Neural cell (in vitro differentiated cells): ENCODE data around the gene PROC.

Experiments
- EP300 ChIP-seq: fragments of 450-650 bp; conservative IDR thresholded peaks from 2 replicates; pipeline ENCODE4 v1.6.1; 2014; ENCODE audit warnings: antibody characterized with exemption, mild to moderate bottlenecking, moderate library complexity; ENCODE audit not compliant: poor library complexity, severe bottlenecking
- EZH2 ChIP-seq: fragments of 200-600, 300-800 bp; shearing (Covaris generic), sonication (generic); IDR thresholded peaks from 2 replicates; pipeline ENCODE4 v1.6.1; 2014; ENCODE audit warnings: antibody characterized with exemption, low read length, borderline replicate concordance, mild to moderate bottlenecking; ENCODE audit not compliant: insufficient read depth, poor library complexity, severe bottlenecking
- MXI1 ChIP-seq: fragments of 450-650 bp; conservative IDR thresholded peaks from 2 replicates; pipeline ENCODE4 v1.6.1; 2014; ENCODE audit warnings: antibody characterized with exemption, mild to moderate bottlenecking; ENCODE audit not compliant: poor library complexity, severe bottlenecking
- RAD21 ChIP-seq: fragments of 450-650 bp; conservative IDR thresholded peaks from 2 replicates; pipeline ENCODE4 v1.6.1; 2014; ENCODE audit warnings: antibody characterized with exemption, mild to moderate bottlenecking, moderate library complexity
- SMC3 ChIP-seq: fragments of 450-650 bp; conservative IDR thresholded peaks from 2 replicates; pipeline ENCODE4 v1.6.1; 2014; ENCODE audit warnings: antibody characterized with exemption, mild to moderate bottlenecking, moderate library complexity; ENCODE audit not compliant: poor library complexity
- TAF1 ChIP-seq: IDR thresholded peaks from 2 replicates; pipeline ENCODE4 v1.6.1; 2012; ENCODE audit warnings: low read depth
- TF ChIP-seq, protein P1 (sequence below): fragments of 450-650 bp; IDR thresholded peaks from 2 replicates; pipeline ENCODE4 v1.5.1; 2014; ENCODE audit warnings: antibody characterized with exemption, mild to moderate bottlenecking, moderate library complexity; ENCODE audit not compliant: poor library complexity, severe bottlenecking
- TF ChIP-seq, protein P2 (sequence below): IDR thresholded peaks from 2 replicates; pipeline ENCODE4 v1.6.1; 2012; ENCODE audit warnings: borderline replicate concordance

DNA sequence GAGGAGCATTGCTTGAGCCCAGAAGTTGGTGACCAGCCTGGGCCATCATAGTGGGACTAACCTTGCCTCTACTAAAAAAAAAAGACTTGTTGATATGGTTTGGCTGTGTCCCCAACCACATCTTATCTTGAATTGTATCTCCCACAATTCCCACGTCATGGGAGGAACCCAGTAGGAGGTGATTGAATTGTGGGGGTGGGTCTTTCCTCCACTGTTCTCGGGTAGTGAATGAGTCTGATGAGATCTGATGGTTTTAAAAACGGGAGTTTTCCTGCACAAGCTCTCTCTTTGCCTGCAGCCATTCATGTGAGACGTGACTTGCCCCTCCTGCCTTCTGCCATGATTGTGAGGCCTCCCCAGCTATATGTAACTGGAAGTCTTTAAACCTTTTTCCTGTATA lies 47.0 kb downstream of the PROC start:
- TF ChIP-seq, protein P1, sequence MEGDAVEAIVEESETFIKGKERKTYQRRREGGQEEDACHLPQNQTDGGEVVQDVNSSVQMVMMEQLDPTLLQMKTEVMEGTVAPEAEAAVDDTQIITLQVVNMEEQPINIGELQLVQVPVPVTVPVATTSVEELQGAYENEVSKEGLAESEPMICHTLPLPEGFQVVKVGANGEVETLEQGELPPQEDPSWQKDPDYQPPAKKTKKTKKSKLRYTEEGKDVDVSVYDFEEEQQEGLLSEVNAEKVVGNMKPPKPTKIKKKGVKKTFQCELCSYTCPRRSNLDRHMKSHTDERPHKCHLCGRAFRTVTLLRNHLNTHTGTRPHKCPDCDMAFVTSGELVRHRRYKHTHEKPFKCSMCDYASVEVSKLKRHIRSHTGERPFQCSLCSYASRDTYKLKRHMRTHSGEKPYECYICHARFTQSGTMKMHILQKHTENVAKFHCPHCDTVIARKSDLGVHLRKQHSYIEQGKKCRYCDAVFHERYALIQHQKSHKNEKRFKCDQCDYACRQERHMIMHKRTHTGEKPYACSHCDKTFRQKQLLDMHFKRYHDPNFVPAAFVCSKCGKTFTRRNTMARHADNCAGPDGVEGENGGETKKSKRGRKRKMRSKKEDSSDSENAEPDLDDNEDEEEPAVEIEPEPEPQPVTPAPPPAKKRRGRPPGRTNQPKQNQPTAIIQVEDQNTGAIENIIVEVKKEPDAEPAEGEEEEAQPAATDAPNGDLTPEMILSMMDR = no peak
- TF ChIP-seq EZH2 = no peak
- TF ChIP-seq SMC3 = no peak
- TF ChIP-seq, protein P2, sequence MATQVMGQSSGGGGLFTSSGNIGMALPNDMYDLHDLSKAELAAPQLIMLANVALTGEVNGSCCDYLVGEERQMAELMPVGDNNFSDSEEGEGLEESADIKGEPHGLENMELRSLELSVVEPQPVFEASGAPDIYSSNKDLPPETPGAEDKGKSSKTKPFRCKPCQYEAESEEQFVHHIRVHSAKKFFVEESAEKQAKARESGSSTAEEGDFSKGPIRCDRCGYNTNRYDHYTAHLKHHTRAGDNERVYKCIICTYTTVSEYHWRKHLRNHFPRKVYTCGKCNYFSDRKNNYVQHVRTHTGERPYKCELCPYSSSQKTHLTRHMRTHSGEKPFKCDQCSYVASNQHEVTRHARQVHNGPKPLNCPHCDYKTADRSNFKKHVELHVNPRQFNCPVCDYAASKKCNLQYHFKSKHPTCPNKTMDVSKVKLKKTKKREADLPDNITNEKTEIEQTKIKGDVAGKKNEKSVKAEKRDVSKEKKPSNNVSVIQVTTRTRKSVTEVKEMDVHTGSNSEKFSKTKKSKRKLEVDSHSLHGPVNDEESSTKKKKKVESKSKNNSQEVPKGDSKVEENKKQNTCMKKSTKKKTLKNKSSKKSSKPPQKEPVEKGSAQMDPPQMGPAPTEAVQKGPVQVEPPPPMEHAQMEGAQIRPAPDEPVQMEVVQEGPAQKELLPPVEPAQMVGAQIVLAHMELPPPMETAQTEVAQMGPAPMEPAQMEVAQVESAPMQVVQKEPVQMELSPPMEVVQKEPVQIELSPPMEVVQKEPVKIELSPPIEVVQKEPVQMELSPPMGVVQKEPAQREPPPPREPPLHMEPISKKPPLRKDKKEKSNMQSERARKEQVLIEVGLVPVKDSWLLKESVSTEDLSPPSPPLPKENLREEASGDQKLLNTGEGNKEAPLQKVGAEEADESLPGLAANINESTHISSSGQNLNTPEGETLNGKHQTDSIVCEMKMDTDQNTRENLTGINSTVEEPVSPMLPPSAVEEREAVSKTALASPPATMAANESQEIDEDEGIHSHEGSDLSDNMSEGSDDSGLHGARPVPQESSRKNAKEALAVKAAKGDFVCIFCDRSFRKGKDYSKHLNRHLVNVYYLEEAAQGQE = no peak
- TF ChIP-seq EP300 = no peak
- no peak for TF ChIP-seq TAF1
- TF ChIP-seq MXI1 = no peak
- TF ChIP-seq RAD21 = no peak
